ENCODE data around the gene GP1BB. TPM values are rescaled to one million over a fixed set of nuclear protein-coding genes. Genes with fewer than 3 reads are reported as not detected.

GP1BB gene
- total RNA-seq, 1 experiment from 2014 or later: 3.6 TPM

GRCh38 chr22:19680287-19680881 lies 43.0 kb upstream of the GP1BB start:
- in situ Hi-C loops (cut with HindIII; ENCODE audit: low pct_unique_long_range_greater_than_20kb, low sequenced_read_pairs): no loop called here
- Histone ChIP-seq H3K27ac (ENCODE audit: low read length) (no peak overlapping the region), H3K36me3 (ENCODE audit: control insufficient read depth, insufficient read depth, low read length) (no peaks in the 10 kb centered on the region), H3K4me3 (ENCODE audit: low read depth in 2 of 2, low read length in 2 of 2) (no peak overlapping the region), H3K9me3 (ENCODE audit: control insufficient read depth, insufficient read depth, low read depth, low read length) (peaks cover 2% of the 10 kb centered on the region; the same call in 1 of the 2 replicates), H3K27me3 (ENCODE audit: control insufficient read depth, insufficient read depth, low read length) (no peaks in the 10 kb centered on the region), H3K4me1 (ENCODE audit: control insufficient read depth, insufficient read depth, low read length) (no peaks in the 10 kb centered on the region)
- CTCF ChIA-PET: interaction anchor here (1.3 kb wide), 1 partner anchor 11 kb away, joined by 5 read pairs; no protein-coding TSS in a partner anchor
- intact Hi-C loops (cut with micrococcal nuclease; ENCODE audit: unreplicated experiment): no loop called here
- POLR2A ChIA-PET: no interaction called here
- no peak for TF ChIP-seq POLR2AphosphoS5 (IDR thresholded peaks at IDR 0.05; ENCODE audit: low read depth, low read length)
- TF ChIP-seq TCF7L2 (IDR thresholded peaks at IDR 0.05; ENCODE audit: low read depth, low read length): no peak
- no peak for TF ChIP-seq CTCF (IDR thresholded peaks at IDR 0.05)
- no peak for TF ChIP-seq REST (IDR thresholded peaks at IDR 0.05; ENCODE audit: insufficient read depth in 1 of 2, low read depth in 2 of 2, low read length in 1 of 2)
- no peak for TF ChIP-seq SIN3A (IDR thresholded peaks at IDR 0.05; ENCODE audit: borderline replicate concordance, insufficient read depth, low read depth, low read length)
- ATAC-seq (no peak), DNase-seq (ENCODE audit: low read depth, low spot score) (no peak)
- no TSS peak for BruUV-seq (replicated peaks)

DNA sequence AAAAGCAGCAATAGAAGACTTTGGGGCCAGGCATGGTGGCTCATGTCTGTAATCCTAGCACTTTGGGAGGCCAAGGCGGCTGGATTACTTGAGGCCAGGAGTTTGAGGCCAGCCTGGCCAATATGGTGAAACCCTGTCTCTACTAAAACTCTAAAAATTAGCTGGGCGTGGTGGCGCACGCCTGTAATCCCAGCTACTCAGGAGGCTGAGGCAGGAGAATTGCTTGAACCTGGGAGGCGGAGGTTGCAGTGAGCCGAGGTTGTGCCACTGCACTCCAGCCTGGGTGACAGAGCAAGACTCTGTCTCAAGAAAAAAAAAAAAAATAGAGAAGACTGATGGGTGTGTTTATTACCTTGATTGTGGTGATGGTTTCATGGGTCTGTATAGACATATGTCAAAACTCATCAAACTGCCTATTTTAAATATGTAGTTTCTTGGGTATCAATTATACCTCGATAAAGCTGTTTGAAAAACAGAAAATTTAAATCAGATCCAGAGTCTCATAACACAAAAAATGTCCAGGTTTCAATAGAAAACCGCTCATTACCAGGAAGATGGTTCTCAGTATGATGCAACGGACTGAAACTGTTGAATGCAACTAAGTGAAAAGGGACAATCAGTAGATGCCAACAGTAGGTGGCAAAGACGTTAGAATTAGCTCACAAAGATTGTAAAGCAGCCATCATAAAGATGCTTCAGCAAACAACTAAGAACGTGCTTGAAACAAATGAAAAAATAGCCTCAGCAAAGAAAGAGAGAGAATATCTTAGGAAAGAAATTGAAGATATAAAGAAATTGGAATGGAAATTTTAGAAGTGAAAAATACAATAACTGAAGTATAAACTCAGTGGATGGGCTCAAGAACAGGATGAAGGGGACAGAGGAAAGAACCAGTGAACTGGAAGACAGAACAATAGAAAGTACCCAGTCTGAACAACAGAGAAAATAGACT lies 42.2 kb upstream of the GP1BB start:
- intact Hi-C loops (cut with micrococcal nuclease; ENCODE audit: unreplicated experiment): no loop called here
- BruUV-seq (replicated peaks): no TSS peak
- ChIA-PET POLR2A (no interaction called here), CTCF (interaction anchor here (1.3 kb wide), 1 partner anchor 11 kb away, joined by 5 read pairs; no protein-coding TSS in a partner anchor)
- H3K4me1 ChIP-seq (ENCODE audit: control insufficient read depth, insufficient read depth, low read length): no peaks in the 10 kb centered on the region
- H3K36me3 ChIP-seq (ENCODE audit: control insufficient read depth, insufficient read depth, low read length): no peaks in the 10 kb centered on the region
- no peak overlapping the region for H3K27ac ChIP-seq (ENCODE audit: low read length)
- H3K27me3 ChIP-seq (ENCODE audit: control insufficient read depth, insufficient read depth, low read length): no peaks in the 10 kb centered on the region
- ATAC-seq: no peak
- no peak for DNase-seq (ENCODE audit: low read depth, low spot score)
- TF ChIP-seq CTCF (IDR thresholded peaks at IDR 0.05) (no peak), SIN3A (IDR thresholded peaks at IDR 0.05; ENCODE audit: borderline replicate concordance, insufficient read depth, low read depth, low read length) (no peak), POLR2AphosphoS5 (IDR thresholded peaks at IDR 0.05; ENCODE audit: low read depth, low read length) (no peak), REST (IDR thresholded peaks at IDR 0.05; ENCODE audit: insufficient read depth in 1 of 2, low read depth in 2 of 2, low read length in 1 of 2) (no peak), TCF7L2 (IDR thresholded peaks at IDR 0.05; ENCODE audit: low read depth, low read length) (no peak)
- no peak overlapping the region for H3K4me3 ChIP-seq (ENCODE audit: low read depth in 2 of 2, low read length in 2 of 2)
- in situ Hi-C loops (cut with HindIII; ENCODE audit: low pct_unique_long_range_greater_than_20kb, low sequenced_read_pairs): no loop called here
- peaks cover 2% of the 10 kb centered on the region; the same call in 1 of the 2 replicates for H3K9me3 ChIP-seq (ENCODE audit: control insufficient read depth, insufficient read depth, low read depth, low read length)
